Measurements from ENCODE around the gene CDHR1. TPM values are rescaled to one million over a fixed set of nuclear protein-coding genes. Genes with fewer than 3 reads are reported as not detected.
"Not testable (repeated sequence)": the region's sequence is repeated elsewhere in the genome, so short reads cannot be mapped to it uniquely, and the experiment has no call there.

Gene CDHR1
- total RNA-seq (10 to 100 TPM in 1 of 5 donors, under 1 TPM in 1, not detected in 3; 0.18 to 77.6 TPM), polyA plus RNA-seq (1 to 10 TPM in 1 of 3 donors, under 1 TPM in 1, not detected in 1; 0.06 to 6.8 TPM)
- long read RNA-seq, donor 1: 0 reads
- long read RNA-seq, donor 2: 0 reads
- long read RNA-seq, donor 3: 0 reads
- long read RNA-seq, donor 4: 0 reads
- long read RNA-seq, donor 5: 0 reads
- long read RNA-seq, donor 6: 0 reads
- long read RNA-seq, donor 7: 0 reads
- long read RNA-seq, donor 8: 0 reads
- long read RNA-seq, donor 9: 0 reads
- long read RNA-seq, donor 10: 0 reads

DNA sequence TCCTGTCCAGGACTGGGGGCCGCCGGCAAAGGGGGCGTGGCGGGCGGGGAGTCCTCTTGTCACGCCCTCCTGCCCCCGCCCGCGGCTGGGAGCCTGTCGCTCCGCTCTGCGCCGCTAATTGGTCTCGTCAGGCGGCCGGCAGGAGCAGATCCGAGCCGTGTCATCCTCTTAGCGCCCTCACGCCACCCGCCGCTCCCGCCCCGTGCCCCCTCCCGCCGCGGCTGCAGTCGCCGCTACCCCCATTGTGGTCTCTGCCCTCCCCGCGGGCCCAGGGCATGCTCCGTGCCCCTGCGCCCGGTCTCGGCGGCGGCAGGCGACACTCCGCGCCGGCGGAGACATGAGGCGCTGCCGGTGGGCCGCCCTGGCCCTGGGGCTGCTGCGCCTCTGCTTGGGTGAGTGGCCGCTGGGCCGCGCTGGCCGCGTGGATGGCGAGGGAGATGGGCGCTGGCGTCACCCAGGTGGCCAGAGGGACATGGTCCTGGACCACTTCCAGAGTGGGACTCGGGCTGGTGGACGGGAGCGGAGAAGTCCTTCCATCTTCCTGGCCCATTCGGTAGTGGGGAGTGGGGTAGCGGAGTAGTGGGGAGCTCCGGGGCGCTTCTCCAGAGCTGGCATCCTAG, at the start of gene CDHR1:
TSS of gene CDHR1 (plus strand) at position 114 of the 620 bp plus-strand sequence. CDS start at position 338, 224 bp downstream.
- DNase-seq: peak in 1 of 2 donors; percentile 63
- intact Hi-C loops (cut with DNase I; ENCODE audit: low total_unique reads): no loop called here
- H3K36me3 ChIP-seq: no peaks in the 10 kb centered on the region
- peak within 1 kb of the TSS; percentile 49 to 56 (median 52) for H3K4me3 ChIP-seq
- TF ChIP-seq POLR2AphosphoS5 (IDR thresholded peaks at IDR 0.05) (no peak), EP300 (IDR thresholded peaks at IDR 0.05) (no peak), POLR2A (IDR thresholded peaks at IDR 0.05) (no peak)
- TF ChIP-seq, protein P1, sequence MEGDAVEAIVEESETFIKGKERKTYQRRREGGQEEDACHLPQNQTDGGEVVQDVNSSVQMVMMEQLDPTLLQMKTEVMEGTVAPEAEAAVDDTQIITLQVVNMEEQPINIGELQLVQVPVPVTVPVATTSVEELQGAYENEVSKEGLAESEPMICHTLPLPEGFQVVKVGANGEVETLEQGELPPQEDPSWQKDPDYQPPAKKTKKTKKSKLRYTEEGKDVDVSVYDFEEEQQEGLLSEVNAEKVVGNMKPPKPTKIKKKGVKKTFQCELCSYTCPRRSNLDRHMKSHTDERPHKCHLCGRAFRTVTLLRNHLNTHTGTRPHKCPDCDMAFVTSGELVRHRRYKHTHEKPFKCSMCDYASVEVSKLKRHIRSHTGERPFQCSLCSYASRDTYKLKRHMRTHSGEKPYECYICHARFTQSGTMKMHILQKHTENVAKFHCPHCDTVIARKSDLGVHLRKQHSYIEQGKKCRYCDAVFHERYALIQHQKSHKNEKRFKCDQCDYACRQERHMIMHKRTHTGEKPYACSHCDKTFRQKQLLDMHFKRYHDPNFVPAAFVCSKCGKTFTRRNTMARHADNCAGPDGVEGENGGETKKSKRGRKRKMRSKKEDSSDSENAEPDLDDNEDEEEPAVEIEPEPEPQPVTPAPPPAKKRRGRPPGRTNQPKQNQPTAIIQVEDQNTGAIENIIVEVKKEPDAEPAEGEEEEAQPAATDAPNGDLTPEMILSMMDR (IDR thresholded peaks at IDR 0.05): no peak
- peaks cover 9 to 33% (median 17%) of the 10 kb centered on the region in 4 donors for H3K4me1 ChIP-seq
- no peaks in the 10 kb centered on the region for H3K9me3 ChIP-seq
- H3K27ac ChIP-seq: no peak within 1 kb of the TSS
- peaks cover 0 to 78% (median 38%) of the 10 kb centered on the region in 3 donors for H3K27me3 ChIP-seq
- WGBS, 5 donors: 0 to 3% (median 1%) methylated on average over 6 to 60 of the region's 61 CpGs

DNA sequence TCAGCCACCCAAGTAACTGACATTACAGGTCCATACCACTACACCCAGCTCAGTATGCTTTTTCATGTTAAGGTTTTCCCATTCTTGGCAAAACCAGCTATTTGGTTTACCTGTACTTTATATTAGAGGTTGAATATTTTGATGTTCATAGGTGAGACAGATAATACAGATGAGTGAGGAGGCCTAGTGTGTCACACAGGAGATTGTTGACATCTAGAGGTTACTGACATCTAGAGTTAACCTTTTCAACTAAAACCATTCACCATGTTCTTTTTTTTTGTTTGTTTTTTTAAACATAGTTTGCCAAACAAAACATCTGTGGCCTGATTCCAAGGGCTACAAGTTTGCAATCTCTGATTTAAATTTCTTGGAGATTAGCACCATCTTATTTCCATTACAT, 47.0 kb upstream of the CDHR1 start:
- no peaks in the 10 kb centered on the region for H3K9me3 ChIP-seq
- no peaks in the 10 kb centered on the region for H3K27me3 ChIP-seq
- H3K27ac ChIP-seq: no peak overlapping the region
- no peak for TF ChIP-seq POLR2AphosphoS5 (IDR thresholded peaks at IDR 0.05)
- TF ChIP-seq EP300 (IDR thresholded peaks at IDR 0.05): no peak
- TF ChIP-seq, protein P1 (IDR thresholded peaks at IDR 0.05): no peak
- TF ChIP-seq POLR2A (IDR thresholded peaks at IDR 0.05): no peak
- no peak overlapping the region for H3K4me3 ChIP-seq
- no peaks in the 10 kb centered on the region for H3K4me1 ChIP-seq
- DNase-seq: no peak
- H3K36me3 ChIP-seq: peaks cover 71 to 97% (median 96%) of the 10 kb centered on the region in 4 donors
- intact Hi-C loops (cut with DNase I; ENCODE audit: low total_unique reads): no loop called here

DNA sequence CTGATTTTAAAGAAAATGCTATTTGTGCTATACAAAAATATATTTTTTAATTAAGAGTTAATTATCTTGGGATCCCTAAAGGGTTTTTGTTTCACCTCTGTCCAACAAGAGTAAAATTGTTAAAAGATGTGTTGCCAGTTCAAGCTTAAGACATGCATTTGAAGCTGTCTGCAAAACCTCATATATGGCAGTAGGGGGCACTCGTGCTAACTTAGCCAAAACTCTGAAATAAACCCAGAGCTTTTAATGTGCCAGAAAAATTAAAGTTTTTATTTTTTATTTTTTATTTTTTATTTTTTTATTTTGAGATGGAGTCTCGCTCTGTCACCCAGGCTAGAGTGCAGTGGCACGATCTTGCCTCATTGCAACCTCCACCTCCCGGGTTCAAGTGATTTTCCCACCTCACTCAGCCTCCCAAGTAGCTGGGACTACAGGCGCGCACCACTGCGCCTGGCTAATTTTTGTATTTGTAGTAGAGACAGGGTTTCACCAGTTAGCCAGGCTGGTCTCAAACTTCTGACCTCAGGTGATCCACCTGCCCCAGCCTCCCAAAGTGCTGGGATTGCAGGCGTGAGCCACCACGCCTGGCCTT, 46.2 kb upstream of the CDHR1 start:
- TF ChIP-seq, protein P1 (IDR thresholded peaks at IDR 0.05): peak in 3 of 7 experiments; percentile 50 to 67 (median 54)
- H3K4me3 ChIP-seq; H3K27ac ChIP-seq; intact Hi-C loops (cut with DNase I; ENCODE audit: low total_unique reads); H3K4me1 ChIP-seq; H3K9me3 ChIP-seq; H3K27me3 ChIP-seq: not testable (repeated sequence)
- 83 to 88% (median 86%) methylated on average over 9 of the region's 9 CpGs for WGBS, 5 donors
- peaks cover 65 to 97% (median 96%) of the 10 kb centered on the region in 4 donors for H3K36me3 ChIP-seq
- DNase-seq: peak in 1 of 2 donors; percentile 62

DNA sequence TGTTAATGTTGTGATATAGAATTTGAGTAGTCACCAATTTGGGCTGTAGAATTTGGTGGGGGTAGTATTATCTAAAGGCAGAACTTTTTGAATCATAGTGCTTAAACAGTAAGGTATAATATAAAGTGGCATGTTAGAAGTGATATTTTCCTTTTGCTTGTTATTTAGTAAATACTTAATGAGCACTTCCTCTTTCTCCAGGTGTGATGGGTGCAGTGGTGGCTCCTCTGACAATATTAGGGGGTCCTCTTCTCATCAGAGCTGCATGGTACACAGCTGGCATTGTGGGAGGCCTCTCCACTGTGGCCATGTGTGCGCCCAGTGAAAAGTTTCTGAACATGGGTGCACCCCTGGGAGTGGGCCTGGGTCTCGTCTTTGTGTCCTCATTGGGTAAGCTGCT, 44.5 kb upstream of the CDHR1 start:
- WGBS, 5 donors: 92 to 96% (median 96%) methylated on average over 2 of the region's 2 CpGs
- TF ChIP-seq, protein P1 (IDR thresholded peaks at IDR 0.05): no peak
- TF ChIP-seq POLR2A (IDR thresholded peaks at IDR 0.05) (no peak), POLR2AphosphoS5 (IDR thresholded peaks at IDR 0.05) (no peak), EP300 (IDR thresholded peaks at IDR 0.05) (no peak)
- no peak overlapping the region for H3K4me3 ChIP-seq
- H3K9me3 ChIP-seq: no peaks in the 10 kb centered on the region
- H3K4me1 ChIP-seq: no peaks in the 10 kb centered on the region
- no peak for DNase-seq
- no peaks in the 10 kb centered on the region for H3K27me3 ChIP-seq
- intact Hi-C loops (cut with DNase I; ENCODE audit: low total_unique reads): no loop called here
- H3K36me3 ChIP-seq: peaks cover 54 to 97% (median 96%) of the 10 kb centered on the region in 4 donors
- no peak overlapping the region for H3K27ac ChIP-seq

Measured in stomach (tissue), 19 donors.